GM21447 (cell line): ENCODE data around the gene ERICH2.

Source experiments
- ATAC-seq: cut with Tn5 transposase; IDR thresholded peaks from one replicate; pipeline ENCODE4 v1.9.1; 2021; ENCODE audit not compliant: unreplicated experiment

Gene ERICH2

DNA sequence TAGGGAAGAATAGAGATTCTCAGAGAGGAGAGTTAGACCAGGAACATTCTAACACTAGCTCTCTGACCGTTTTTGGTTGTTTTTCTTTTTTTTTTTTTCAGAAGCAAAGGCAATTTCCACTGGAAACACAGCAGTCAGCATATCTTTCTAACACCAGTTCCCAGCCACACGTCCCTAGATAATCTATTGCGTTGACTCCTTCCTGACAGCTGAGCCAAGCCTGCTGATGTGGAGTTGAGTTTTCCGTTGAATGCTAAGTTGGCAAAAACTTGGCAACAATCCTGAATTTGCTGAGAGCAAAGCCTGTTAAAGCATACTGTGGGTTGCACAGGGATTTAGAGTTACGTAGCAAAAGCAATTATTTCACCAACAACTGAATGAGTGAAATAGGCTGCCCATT, 65.8 kb downstream of the ERICH2 start:
- ATAC-seq: no peak

DNA sequence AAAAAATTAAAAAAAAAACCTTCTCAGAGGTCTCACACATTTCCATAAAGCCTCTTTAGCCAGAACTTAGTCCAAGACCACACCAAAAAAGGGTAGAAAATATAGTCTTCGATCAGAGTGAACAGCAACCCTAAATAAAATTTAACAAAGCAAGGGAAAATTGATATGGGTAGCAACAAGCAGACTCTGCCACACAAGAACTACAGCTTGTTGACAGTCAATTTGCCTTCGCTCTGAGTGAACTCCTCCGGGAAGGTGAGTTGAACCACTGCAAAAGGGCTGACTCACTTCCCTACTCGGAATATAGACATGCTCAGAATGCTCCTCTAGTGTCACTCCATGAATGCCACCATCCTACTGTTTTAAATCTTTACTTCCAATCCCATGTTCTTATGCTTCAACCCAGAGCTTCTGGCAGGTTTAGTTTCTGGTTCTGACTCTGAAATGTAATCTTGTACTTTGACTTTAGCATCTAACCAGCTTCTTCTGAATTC, 70.6 kb downstream of the ERICH2 start:
- no peak for ATAC-seq

DNA sequence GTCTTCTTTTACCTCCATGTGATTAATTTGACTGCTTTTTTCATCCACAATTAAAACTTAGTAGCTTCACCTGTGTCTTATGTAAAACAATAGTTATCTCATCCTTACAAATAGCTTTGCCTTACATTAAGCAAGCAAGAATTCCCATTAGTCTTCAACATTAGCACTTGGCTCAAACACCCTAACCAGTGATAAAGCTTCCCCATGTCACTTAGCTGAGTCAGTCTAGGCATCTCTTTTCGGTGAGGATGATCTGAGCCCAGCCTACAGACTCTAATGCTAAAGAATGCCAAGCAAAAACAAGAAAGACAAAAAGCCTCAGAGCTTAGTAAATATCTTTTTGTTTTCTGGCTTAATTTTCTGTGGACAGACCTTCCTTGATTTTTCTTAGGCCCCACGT, 72.6 kb downstream of the ERICH2 start:
- no peak for ATAC-seq

DNA sequence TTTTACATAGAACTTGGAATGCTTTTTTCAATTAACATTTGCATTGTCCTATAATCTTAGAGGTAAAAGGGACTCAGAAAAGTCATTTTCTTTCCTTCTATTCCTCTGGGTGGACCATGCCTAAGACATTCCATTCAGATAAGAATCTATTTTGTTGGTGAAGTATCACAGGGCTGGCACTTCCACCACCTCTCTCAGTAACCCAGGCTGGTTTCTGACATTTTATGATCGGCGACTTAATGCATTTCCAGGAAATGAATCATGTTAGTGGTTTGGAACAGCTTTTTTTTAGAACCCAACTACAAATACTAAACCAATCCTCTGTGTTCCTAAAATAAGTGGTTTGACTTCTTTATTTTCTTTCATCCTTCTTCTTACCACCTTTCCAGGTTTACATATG, 73.5 kb downstream of the ERICH2 start:
- no peak for ATAC-seq

DNA sequence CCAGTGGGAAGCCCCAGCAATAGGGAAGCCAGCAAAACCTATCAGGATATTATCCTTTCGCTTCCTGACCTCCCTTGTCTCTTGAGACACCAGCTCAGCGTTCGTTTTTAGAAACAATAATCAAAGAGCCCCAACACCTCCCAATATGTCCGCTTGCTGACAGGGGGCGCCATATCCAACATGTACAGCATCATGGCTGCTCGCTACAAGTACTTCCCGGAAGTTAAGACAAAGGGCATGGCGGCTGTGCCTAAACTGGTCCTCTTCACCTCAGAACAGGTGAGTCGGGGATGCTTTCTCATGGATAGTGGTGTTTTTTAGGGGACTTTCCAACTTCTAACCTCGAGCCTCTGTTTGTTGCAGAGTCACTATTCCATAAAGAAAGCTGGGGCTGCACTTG, 75.2 kb downstream of the ERICH2 start:
- no peak for ATAC-seq

DNA sequence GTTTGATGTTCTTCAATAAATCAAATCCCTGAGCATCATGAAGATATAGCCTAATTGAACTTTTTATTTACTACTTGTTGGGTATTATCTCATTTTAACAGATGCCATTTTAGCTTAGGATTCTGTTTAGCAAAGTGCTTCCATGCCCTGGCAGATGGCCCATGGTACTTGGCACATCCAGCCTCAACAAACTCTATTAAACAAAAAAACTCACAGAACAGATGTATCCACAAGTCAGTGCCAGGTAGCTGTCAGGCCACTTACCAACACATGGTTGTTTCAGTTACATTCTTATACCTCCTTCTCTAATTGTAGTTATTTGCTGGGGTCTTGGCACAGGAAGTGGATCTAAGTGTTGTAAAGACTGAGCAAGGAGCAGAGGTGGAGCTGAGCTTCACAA, 76.1 kb downstream of the ERICH2 start:
- ATAC-seq: no peak

DNA sequence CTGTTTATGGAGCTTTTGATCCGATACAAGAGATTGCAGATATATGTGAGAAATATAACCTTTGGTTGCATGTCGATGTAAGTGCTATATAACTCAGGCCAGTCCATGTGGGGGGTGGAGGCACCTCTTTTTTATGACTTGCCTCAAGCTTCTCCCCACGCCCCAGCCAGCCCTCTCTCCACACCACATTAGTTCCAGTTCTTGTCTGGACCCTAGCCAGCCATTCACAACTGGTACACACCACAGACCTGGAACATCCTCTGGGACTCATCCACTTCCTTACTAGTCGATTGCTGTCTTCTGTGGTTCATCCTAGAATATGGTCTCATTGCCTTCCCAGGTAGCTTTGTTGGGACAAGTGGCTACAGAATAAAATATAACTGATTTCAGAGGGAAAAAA, 77.5 kb downstream of the ERICH2 start:
- no peak for ATAC-seq
